HG03575 (cell line): ENCODE results near the gene TCF4.

ENCODE experiments used
- ATAC-seq: cut with Tn5 transposase; IDR thresholded peaks from one replicate; pipeline ENCODE4 v1.9.1; 2021; ENCODE audit not compliant: unreplicated experiment, insufficient number of reproducible peaks, low FRiP score; ENCODE audit errors: extremely low read depth

TCF4 gene

GRCh38 chr18:55246278-55246677 lies 341.7 kb downstream of the TCF4 start:
- no peak for ATAC-seq

GRCh38 chr18:55245211-55245614 lies 342.8 kb downstream of the TCF4 start:
- no peak for ATAC-seq

GRCh38 chr18:55244546-55244945 lies 343.4 kb downstream of the TCF4 start:
- no peak for ATAC-seq

- no peak for ATAC-seq
These were observed 344.1 kb downstream of the TCF4 start for GRCh38 chr18:55243857-55244256.

GRCh38 chr18:55243255-55243654 lies 344.7 kb downstream of the TCF4 start:
- ATAC-seq = no peak

GRCh38 chr18:55240978-55241377 lies 347.0 kb downstream of the TCF4 start:
- peak; percentile 39 for ATAC-seq

- ATAC-seq = no peak
These were observed 348.3 kb downstream of the TCF4 start for GRCh38 chr18:55239740-55240139.

- ATAC-seq = no peak
These were observed 350.3 kb downstream of the TCF4 start for GRCh38 chr18:55237660-55238059.

GRCh38 chr18:55236150-55236931 lies 351.7 kb downstream of the TCF4 start:
- peak; percentile 57 for ATAC-seq

- ATAC-seq = no peak
These were observed 352.9 kb downstream of the TCF4 start for GRCh38 chr18:55235094-55235461.

GRCh38 chr18:55234366-55235093 lies 353.5 kb downstream of the TCF4 start:
- no peak for ATAC-seq

- no peak for ATAC-seq
These were observed 354.1 kb downstream of the TCF4 start for GRCh38 chr18:55233857-55234256.

- no peak for ATAC-seq
These were observed 355.5 kb downstream of the TCF4 start for GRCh38 chr18:55232506-55232905.

- ATAC-seq = no peak
These were observed 358.3 kb downstream of the TCF4 start for GRCh38 chr18:55229682-55230081.

- no peak for ATAC-seq
These were observed 359.3 kb downstream of the TCF4 start for GRCh38 chr18:55228707-55229106.

GRCh38 chr18:55228191-55228590 lies 359.8 kb downstream of the TCF4 start:
- no peak for ATAC-seq

GRCh38 chr18:55227771-55228170 lies 360.2 kb downstream of the TCF4 start:
- no peak for ATAC-seq

- no peak for ATAC-seq
These were observed 361.9 kb downstream of the TCF4 start for GRCh38 chr18:55226044-55226443.

- ATAC-seq = no peak
These were observed 363.8 kb downstream of the TCF4 start for GRCh38 chr18:55224086-55224625.

GRCh38 chr18:55221622-55222021 lies 366.4 kb downstream of the TCF4 start:
- no peak for ATAC-seq
